GM21619 (cell line): ENCODE data around the gene TAF3.
"Not testable (repeated sequence)": the region's sequence is repeated elsewhere in the genome, so short reads cannot be mapped to it uniquely, and the experiment has no call there.

ENCODE experiments used
- ATAC-seq: cut with Tn5 transposase; IDR thresholded peaks from one replicate; pipeline ENCODE4 v1.9.1; 2021; ENCODE audit not compliant: unreplicated experiment

The TAF3 gene

GRCh38 chr10:7818295-7819120 lies at the start of gene TAF3:
Gene TAF3 (plus strand): TSS chr10:7818505. CDS start chr10:7818710, 205 bp downstream.
- ATAC-seq: peak; percentile 83

- ATAC-seq: no peak
Observed at GRCh38 chr10:7773845-7774801, 44.2 kb upstream of the TAF3 start.

GRCh38 chr10:7776777-7777176 lies 41.5 kb upstream of the TAF3 start:
- ATAC-seq: no peak

GRCh38 chr10:7782194-7782593 lies 36.1 kb upstream of the TAF3 start:
- ATAC-seq: not testable (repeated sequence)

- ATAC-seq: no peak
Observed at GRCh38 chr10:7786430-7786829, 31.9 kb upstream of the TAF3 start.

- ATAC-seq: peak; percentile 7
Observed at GRCh38 chr10:7787150-7787856, 31.0 kb upstream of the TAF3 start.

- peak; percentile 92 for ATAC-seq
Observed at GRCh38 chr10:7787857-7788638, 30.3 kb upstream of the TAF3 start, which contains the start of the genes ATP5F1C and KIN. Gene ATP5F1C (plus strand): TSS chr10:7788177. CDS start chr10:7788208, 31 bp downstream. Gene KIN (minus strand): TSS chr10:7787993. CDS start chr10:7787933, 60 bp downstream.

GRCh38 chr10:7788639-7789286 lies 29.5 kb upstream of the TAF3 start:
- ATAC-seq: peak; percentile 13

- no peak for ATAC-seq
Observed at GRCh38 chr10:7789390-7789789, 28.9 kb upstream of the TAF3 start.

GRCh38 chr10:7792541-7792940 lies 25.8 kb upstream of the TAF3 start:
- ATAC-seq: no peak

GRCh38 chr10:7794251-7795026 lies 23.9 kb upstream of the TAF3 start:
- no peak for ATAC-seq

- no peak for ATAC-seq
Observed at GRCh38 chr10:7795605-7796004, 22.7 kb upstream of the TAF3 start.

GRCh38 chr10:7797582-7797981 lies 20.7 kb upstream of the TAF3 start:
- ATAC-seq: no peak

- no peak for ATAC-seq
Observed at GRCh38 chr10:7802606-7803005, 15.7 kb upstream of the TAF3 start.

- no peak for ATAC-seq
Observed at GRCh38 chr10:7804216-7804615, 14.1 kb upstream of the TAF3 start.

GRCh38 chr10:7804741-7805140 lies 13.6 kb upstream of the TAF3 start:
- no peak for ATAC-seq

GRCh38 chr10:7808686-7809267 lies 9.5 kb upstream of the TAF3 start:
- no peak for ATAC-seq

- ATAC-seq: no peak
Observed at GRCh38 chr10:7810443-7810842, 7.9 kb upstream of the TAF3 start.

- no peak for ATAC-seq
Observed at GRCh38 chr10:7811000-7811399, 7.3 kb upstream of the TAF3 start.
